RPMI8226 (cell line): ENCODE data around the gene PGLYRP1.

Experiments used
- DNase-seq: peaks from one replicate; pipeline ENCODE4 v3.0.0-alpha.2; 2015

The PGLYRP1 gene, protein sequence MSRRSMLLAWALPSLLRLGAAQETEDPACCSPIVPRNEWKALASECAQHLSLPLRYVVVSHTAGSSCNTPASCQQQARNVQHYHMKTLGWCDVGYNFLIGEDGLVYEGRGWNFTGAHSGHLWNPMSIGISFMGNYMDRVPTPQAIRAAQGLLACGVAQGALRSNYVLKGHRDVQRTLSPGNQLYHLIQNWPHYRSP

DNA sequence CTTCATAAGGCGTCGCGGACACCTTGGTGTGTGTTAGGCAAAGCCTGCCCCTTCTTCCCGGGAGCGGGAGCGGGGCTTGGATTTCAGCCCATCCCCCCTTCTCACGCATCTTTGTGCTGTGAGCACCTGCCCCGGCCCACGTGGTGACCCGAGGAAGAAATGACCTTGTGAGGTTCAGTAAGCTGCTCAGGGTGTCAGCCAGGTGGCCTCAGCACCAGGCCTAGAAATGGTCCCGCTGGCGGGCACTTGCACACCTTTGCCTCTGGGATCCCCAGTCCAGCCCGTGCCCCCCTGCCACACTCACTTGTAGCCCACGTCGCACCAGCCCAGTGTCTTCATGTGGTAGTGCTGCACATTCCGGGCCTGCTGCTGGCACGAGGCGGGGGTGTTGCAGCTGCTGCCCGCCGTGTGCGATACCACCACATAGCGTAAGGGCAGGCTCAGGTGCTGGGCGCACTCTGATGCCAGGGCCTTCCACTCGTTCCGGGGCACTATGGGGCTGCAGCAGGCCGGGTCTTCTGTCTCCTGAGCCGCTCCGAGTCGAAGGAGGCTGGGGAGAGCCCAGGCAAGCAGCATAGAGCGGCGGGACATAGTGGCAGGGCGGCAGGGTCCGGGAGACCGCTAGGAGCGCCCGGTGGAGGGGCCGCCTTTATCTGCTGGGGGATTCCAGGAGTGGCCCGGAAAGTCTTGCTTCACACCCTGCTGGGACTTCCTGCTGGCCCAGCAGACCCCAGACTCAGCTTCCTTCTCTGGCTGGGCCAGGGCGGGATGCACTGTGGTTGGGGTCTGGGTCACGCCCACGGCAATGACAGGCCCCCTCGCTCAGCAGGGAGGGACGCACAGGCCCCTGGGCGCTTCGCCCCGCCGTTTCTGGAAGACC is at the start of gene PGLYRP1:
Gene PGLYRP1 (minus strand): TSS at position 623 of the 880 bp plus-strand sequence. CDS start 32 bp downstream, at position 591.
- DNase-seq, result no peak

DNA sequence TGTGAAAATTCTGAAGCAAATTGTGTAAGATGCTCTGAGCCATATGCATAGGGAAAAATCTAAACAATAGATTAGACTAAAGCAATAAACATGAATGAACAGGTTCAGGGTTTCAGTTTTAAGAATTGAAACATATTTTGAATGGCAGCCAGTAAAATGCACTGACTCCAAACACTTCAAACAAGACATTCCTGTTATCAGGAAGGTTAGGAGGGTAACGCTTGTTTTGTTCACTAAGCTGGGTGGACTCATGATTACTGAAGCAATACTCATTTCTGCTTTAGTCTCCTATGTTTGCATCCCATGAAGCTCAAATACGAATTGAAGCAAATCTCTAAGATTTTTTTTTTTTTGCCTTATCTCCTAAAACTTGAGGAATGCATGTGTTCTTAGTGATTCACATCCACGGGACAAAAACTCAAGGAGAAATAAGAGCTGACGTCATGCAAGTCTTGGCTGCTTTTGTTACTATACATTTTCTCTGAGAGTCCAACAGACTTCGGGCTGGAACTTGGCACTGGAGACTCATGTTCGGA is 47.0 kb upstream of the PGLYRP1 start:
- no peak for DNase-seq

DNA sequence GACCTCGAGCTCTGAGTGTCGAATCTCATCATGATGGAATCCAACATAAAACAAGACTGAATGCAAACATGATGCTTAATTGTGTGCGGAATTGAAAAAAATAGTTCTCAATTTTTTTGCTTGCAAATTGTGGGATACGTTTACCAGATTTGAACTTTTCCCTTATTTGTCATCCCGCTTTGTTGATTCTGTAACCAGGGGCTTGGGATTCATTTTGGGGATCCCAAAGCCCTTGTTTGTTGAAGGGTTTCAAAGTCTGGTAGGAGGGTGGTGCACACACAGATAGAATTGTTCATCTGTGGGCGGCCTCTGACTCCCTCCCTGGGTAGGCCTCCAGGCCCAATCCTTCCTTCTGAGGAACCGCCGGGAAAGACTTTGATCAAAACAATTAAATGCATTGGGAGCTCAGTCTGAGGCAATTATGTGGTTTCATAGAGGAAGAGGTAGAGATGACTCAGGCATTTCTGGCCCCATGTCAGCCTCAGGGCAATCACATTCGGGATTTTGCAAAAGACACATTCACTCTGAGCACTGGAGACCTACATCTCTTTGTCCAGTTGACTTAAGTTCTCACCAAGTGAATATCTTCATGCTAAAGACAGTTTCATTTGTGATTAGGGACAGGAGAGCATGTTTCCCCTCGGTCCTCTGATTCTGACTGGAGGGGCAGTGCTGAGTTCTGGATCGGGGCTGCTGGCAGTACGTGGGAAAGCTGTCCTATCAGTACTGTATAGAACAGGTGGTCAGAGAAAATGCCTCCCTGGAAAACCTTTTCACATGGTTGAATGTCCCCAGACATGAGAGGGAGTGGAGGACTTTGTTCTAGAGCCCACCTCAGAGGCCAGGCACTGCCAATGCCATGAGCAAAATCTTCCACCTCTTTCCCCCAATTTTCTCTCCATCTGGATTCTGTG is 45.7 kb upstream of the PGLYRP1 start:
- peak; percentile 17 for DNase-seq

DNA sequence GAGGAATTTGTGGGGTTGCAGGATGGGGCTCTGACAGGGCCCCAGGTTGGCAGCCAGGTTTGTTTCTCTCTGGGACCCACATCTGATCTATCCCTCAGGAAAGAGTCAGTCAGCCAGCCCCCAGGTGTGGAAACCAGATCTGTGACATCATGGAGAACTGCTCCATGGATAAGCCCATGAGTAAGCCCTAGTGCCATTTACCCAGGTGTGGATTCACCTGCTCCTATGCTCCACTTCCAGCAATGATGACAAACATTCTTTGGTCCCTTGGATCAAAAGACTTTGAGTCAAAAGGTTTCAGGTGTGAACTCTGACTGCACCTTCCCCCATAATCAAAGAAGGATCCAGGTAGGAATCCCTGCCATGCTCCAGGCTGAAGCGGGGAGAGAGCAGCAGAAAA is 44.8 kb upstream of the PGLYRP1 start:
- DNase-seq, result no peak

DNA sequence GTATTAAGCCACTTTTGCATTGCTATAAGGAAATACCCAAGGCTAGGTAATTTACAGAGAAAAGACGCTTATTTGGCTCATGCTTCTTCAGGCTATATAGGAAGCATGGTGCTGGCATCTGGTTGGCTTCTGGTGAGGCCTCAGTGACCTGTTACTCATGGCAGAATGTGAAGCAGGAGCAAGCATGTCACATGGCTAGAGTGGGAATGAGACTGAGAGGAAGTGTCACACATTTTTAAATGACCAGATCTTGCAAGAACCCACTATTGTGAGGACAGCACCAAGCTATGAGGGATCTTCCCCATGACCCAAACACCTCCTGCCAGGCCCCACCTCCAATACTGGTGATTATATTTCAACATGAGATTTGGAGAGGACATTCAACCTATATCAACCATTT is 43.6 kb upstream of the PGLYRP1 start:
- no peak for DNase-seq

DNA sequence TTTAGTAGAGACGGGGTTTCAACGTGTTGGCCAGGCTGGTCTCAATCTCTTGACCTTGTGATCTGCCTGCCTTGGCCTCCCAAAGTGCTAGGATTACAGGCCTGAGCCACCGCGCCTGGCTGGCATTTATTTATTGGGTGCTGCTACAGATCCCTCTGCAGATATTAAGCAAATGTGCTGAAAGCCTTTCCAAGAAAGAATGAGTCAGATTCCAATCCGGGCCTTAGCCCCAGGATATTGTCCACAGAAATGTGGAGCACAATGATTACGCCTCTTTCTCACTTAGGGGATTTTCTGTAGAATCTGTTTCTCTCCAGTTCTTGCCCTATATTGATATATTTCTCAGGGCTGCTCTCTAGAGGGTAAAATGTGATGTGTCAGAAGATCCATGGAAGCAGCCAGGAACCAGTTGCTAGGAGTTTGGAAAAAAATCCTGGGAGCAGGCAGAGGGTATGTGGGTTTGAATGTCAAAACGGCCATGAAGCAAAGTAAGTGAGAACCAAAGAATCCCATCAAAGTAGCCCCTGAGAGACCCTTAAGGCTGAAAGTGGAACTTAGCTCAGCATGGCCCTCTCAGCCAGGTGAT is 42.7 kb upstream of the PGLYRP1 start:
- no peak for DNase-seq

DNA sequence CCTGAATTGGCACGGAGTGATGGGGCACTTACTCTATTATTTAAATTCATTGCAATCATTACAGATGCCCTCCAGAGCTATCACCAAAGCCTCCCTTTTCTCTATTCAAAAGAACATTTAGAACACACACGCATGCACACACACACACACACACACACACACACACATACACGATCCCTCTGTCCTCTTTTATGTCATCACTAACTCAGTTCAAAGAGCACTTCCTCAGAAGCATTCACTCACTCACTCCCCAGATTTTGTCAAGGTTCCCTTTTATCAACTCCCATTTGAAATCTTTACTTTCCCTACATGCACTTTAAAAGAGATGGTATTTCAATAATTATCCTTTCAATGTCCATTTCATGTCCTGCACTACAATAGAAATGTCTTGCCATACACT is 40.3 kb upstream of the PGLYRP1 start:
- DNase-seq, result no peak

DNA sequence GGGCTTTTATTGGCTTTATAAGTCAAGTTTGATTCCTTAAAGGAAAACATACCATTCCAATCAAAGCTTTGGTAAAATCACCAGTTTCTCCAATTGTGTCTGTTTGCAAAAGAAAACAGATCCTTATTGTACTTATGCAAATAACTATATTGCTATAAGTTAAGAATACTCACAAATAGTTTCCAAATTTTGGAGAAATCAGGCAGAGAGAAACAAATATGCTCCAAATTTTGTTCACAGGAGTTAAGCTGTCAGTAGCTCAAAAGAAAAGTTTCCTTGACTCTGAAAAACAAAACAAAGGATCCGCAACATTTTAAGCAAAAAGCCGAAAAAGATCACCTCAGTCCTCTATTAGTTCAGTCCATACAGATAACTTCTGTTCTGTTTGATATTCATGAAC is 37.2 kb upstream of the PGLYRP1 start:
- DNase-seq, result no peak

DNA sequence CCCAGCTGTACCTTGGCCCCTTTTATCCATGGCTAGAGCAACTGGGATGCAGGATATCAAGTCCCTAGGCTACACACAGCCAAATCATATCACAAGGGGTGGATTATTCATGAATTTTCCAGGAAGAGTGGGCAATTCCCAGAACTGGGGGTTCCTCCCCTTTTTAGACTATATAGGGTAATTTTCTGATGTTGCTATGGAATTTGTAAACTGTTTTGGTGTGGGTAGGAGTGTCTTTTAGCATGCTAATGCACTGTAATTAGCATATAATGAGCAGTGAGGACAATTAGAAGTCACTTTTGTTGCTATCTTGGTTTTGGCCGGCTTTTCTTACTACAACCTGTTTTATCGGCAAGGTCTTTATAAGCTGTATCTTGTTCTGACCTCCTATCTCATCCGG is 35.9 kb upstream of the PGLYRP1 start:
- DNase-seq, result no peak

DNA sequence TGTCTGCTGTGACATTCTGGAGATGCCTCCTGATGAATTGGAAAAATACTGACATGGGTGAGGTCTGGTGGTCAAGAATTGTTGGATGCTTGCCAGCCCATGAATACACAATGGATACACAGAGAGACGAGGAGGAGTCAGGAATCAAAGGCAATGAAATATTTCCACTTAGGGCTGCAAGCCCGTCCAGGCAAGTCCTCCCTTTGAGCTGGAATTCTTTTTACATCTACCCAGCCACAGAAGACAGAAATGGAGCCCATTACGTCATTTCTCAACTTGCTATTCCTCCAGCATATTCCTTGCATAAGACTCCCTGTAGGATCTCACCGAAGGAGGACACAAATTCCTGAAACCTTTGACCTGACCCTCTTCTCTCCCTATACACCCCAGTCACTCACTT is 33.7 kb upstream of the PGLYRP1 start:
- DNase-seq, result no peak

DNA sequence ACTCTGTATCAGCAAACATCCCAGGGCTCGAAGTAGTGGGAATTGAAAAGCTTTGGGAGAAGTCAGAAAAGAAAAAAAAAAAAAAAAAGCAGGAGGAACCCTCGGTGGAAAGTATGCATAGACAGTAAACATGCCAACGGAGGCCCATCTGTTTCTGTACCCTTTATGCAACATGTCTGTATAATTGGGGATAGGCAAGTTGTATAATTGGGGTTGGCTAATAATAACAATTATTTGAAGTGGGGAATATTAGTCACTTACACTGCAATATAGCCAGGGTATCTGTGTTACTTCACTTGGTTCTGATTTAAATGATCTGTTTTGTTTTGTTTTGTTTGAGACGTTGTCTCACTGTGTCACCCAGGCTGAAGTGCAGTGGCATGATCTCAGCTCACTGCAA is 30.0 kb upstream of the PGLYRP1 start:
- DNase-seq, result no peak

DNA sequence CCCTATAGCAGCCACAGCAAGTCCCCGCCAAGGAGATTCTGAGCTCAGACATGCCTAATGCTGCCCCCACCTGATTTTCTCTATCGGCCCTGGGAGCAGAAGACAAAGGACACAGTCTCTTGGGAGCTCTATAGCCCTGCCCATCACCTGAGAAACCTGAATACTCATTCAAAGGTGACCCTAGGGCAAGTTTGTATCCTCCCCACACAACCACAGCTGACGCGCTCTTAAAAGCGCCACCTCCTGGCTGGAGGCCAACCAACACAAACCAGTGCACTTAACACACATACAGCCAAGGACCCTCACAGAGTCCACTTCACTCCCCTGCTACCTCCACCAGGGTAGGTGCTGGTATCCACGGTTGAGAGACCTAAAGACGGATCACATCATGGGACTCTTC is 26.7 kb upstream of the PGLYRP1 start:
- no peak for DNase-seq

DNA sequence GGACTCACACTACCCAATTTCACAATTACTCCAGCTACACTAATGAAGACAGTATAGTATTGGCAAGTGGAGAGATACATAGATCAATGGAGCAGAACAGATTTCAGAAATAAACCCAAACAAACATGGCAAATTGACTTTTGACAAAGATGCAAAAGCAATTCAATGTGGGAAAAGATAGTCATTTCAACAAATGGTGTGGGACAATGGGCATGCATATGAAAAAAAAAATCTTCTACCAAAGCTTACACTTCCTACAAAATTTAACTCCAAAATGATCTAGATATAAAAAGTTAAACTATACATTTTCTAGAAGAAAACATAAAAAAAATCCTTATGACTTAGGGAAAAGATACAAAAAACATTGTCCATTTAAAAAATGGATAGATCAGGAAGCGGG is 20.7 kb upstream of the PGLYRP1 start:
- DNase-seq, result no peak

DNA sequence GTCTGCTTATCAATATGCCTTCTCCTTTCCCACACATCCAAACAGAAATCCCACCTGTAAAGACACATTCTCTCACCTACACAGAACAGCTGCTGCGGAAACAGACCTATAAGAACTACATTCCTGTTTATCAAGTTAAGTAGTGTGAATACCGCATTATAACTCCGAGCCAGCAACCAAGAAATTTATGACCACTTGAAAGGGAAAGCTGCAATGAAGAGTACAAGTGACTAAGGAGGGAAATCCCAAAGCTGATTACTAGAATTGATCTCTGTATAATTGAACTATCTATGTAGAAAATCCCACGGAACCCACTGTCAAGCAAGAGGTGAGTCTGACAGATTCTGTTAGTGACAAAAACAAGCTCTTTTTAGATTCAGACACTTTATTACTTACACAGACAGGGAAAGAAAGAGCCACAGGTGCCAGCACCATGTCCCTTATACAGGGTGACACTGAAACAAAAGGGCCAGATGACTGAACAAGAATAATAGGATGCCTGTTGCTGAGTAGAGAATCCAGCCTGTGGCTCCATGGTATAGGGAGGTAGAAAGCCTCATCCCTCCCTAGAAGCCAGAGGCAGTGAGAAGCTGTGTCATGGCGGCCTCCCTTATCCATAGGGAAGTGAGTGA is 19.5 kb upstream of the PGLYRP1 start:
- no peak for DNase-seq

DNA sequence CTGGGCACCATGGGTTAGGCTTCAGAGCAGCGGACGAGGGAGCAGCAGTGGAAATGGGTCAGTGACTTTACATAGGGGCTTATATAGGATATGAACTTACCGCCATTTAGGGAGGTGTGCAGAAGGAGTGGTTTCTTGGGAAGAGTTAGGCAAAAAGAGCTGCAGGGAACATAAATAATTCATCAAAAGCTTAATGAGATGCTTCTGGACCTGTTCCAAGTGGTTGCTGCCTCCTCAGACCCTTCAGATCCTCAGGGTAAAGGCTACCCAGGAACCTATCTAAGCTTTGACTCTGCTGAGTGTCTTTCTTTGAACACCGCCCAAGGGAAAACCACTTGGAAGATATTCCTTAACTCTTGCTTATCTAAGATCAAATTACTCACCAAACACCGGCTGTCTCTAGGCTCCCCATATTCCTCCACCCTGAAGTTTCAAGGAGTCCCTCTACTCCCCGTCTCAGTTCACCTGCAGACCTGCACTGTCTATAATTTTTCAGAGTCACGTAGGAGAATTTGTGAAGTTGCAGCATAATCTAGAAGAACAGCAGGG is 18.2 kb upstream of the PGLYRP1 start, which contains the start of gene IGFL4:
Gene IGFL4 (minus strand): TSS at position 51 of the 549 bp plus-strand sequence. CDS start 40 bp downstream, at position 11.
- no peak for DNase-seq

DNA sequence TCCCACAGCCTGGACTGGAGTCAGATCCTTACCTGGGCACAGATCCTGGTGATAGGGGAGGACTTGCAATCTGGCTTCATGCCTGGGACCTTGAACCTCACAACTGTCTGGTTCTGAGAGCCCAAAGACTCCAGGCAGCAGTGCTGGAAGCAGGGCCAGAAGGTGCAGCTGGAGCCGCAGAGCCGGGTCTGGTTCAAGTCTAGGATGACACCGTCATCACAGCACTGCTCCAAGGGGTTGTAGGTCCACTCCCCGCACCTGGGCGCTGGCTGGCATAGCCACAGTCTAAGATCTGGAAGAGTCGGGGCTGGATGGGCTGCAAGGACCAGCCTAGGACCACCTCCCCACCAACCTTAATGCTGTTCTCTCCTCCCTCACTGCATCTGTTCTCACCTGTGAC is 17.3 kb upstream of the PGLYRP1 start:
- no peak for DNase-seq

DNA sequence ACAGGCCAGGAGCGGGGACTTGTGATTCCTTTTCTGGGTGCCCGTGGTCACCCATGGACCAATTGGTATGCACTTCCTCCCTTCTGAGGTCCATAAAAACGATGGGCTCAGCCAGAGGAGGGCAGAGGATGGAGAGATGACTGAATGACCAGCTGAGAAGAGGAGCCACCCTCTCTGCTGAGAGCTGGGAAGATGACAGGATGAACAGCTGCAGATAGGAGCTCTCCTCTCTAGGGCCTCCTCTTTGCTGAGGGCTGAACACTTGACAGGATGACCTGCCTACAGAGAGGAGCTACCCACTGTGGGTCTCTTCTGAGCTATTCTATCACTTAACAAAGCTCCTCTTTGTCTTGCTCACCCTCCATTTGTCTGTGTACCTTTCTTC is 13.9 kb upstream of the PGLYRP1 start:
- DNase-seq, result no peak

DNA sequence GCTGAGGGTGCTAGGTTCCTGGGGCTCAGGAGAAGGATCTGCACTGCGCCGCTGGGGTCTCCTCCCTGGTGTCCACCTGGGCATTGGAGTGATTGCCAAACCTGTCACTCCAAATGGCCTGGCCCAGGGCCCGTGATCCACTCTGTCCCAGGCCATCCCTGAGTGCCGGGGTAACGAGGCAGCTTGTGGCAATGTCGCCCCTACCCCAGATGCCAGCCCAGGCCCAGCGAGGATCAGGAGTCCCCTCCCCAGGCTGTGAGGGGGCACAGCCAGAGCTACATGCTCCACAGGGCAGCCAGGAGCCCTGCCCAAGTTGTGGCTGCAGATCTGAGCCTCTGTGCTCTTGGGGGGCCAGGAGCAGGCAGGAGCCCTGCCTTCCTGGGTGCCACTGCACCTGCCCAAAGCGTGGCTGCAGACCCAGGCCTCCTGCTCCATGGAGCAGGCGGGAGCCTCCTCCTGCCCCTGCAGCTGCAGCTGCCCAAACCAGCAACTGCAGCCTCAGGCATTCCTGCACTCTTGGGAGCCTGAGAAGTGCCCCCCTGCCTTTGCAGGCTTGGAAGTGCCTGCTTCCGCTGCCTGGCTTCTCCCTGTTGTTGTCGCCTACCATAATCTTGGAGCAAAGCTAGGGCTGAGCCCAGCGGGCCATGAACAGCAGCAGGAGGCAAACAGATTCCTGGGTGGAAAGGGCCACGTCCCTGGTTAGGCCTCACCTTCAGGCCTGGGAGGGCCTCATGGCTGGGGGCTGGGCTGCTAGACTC is 13.3 kb upstream of the PGLYRP1 start:
- DNase-seq, result no peak

DNA sequence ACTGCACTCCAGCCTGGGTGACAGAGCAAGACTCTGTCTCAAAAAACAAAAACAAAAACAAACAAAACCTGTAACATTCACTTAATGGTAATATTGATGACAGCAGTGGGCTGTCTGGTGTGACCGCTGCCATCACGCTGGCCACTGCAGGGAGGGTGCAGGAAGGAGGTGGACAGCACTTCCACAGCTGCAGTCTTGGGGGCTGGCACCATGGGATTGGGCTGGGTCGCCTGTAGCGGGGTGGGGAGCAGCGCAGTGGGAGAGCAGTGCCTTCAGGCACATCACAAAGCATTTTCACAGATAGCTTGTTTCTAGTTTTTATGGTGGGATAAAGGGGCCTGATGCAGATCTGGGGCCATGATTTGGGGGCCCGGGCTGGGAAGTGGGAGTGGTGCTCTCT is 12.7 kb upstream of the PGLYRP1 start:
- no peak for DNase-seq

DNA sequence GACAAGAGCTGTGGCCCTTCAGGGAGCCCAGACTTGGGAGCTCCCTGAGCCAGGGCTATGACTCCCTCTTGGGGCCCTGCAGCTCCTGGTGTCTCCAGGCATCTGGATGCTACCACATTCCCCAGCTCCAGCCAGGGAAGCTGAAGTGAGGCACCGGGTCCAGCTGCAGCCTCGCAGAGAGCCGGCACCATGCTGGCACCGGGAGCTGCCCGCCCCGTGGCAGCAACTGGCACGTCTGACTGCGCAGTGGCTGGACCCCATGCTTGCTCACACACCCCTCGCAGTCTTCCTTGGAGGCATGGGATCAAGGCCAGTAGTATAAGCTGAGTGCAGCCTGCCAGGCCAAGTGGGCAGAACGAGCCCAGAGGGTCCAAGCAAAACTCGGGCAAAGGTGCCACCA is 10.5 kb upstream of the PGLYRP1 start:
- DNase-seq, result no peak

DNA sequence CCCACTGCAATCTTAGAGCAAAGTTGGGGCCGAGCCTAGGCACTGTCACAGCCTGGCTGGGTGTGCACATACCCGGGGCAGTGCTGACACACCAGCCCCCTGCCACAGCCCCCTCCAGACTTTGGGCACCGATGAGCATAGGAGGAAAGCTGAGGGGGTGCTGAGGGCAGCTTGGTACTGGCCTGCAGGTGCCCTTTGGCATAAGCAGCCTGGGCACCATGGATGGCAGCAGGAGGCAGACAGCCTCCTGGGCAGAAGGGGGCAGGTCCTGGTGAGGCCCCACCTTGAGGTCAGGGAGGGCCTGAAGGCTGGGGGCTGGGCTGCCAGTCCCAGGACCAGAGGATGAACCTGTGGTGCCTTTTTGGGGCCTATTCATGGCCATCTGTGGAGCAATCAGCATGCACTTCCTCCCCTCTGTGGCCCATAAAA is 9.8 kb upstream of the PGLYRP1 start:
- DNase-seq, result no peak
